Muscle of leg (tissue), 11 donors: ENCODE results near the gene MOB2. TPM values are rescaled to one million over a fixed set of nuclear protein-coding genes. Genes with fewer than 3 reads are reported as not detected.

ENCODE experiments used
- DNase-seq: peaks from one replicate; pipeline ENCODE4 v3.0.0; 2013
- H3K27ac ChIP-seq: one replicate; pipeline ENCODE4 v1.5.1; 2013; ENCODE audit warnings: mild to moderate bottlenecking, low read length, control low read depth
- H3K27me3 ChIP-seq: one replicate; pipeline ENCODE4 v1.6.1; 2013; ENCODE audit warnings: low read length; ENCODE audit not compliant: control insufficient read depth, insufficient read depth
- H3K36me3 ChIP-seq: one replicate; pipeline ENCODE4 v1.6.1; 2013; ENCODE audit warnings: low read length; ENCODE audit not compliant: control insufficient read depth, insufficient read depth
- H3K4me1 ChIP-seq: one replicate; pipeline ENCODE4 v1.6.1; 2013; ENCODE audit warnings: low read length; ENCODE audit not compliant: control insufficient read depth, insufficient read depth
- H3K4me3 ChIP-seq: one replicate; pipeline ENCODE4 v1.5.1; 2013; ENCODE audit warnings: low read length, control low read depth
- H3K9me3 ChIP-seq: replicated peaks from 2 replicates; pipeline ENCODE4 v1.6.1; 2013; ENCODE audit warnings: low read depth, low read length; ENCODE audit not compliant: control insufficient read depth
- WGBS: methylation state at CpG from one replicate; pipeline ENCODE4 v1.1.5; 2013; ENCODE audit warnings: missing lambda C conversion rate; ENCODE audit not compliant: insufficient coverage; 5-methylcytosine and 5-hydroxymethylcytosine counted together
- polyA plus RNA-seq, 8 donors: library from polyadenylated mRNA; unstranded; fragments of 120-200 nt; gene quantifications; one replicate each; pipeline versions ENCODE4 v1.2.1 to v1.2.3, GENCODE V29; 2013; ENCODE audit warnings: inconsistent platforms in 1 of 8, low replicate concordance in 1 of 8; ENCODE audit not compliant: insufficient read length in 8 of 8, insufficient read depth in 1 of 8
- total RNA-seq: library from RNA; stranded (reverse); fragments of 120-200 nt; gene quantifications from one replicate; pipeline ENCODE4 v1.2.4, GENCODE V29; 2013

The MOB2 gene
- total and polyA plus RNA-seq, 9 donors = 21.4 to 28.2 (median 25.0) TPM

DNA sequence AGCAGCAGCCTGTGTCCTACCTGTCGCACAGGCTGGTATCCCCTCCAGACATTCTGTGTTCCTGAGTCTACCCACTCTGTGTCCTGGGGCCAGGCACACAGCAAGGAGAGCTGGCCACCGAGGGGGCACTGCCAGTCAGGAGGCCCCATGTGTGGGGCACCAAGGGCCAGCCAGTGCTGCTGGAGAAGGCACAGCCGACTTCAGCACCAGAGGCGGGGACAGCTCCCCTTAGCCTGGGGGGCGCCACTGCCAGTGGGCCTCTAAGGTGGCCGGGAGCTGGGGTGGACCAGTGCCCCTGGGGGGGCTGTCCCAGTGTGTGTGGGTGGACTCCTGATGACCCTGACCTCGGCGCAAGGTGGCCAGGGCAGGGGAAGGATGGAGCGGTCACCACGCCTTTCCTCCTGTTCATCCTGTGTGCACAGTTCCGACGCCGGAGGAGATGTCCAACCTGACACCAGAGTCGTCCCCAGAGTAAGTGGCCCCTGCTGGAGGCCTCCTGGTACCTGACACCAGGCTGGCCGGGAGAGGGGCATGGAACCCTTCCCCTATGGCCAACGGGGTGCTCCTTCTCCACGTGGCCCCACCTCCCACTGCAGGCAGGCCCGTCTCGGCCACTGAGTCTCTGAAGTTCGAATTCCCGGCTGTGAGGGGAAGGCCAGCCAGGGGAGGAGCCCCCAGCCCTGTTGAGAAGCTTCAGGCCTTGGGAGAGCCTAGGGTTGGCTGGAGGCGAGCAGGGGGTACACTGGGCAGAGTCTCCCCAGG, 35.4 kb downstream of the MOB2 start:
- peaks cover 2% of the 10 kb centered on the region for H3K27me3 ChIP-seq
- no peaks in the 10 kb centered on the region for H3K4me1 ChIP-seq
- H3K4me3 ChIP-seq = no peak overlapping the region
- no peak overlapping the region for H3K27ac ChIP-seq
- no peaks in the 10 kb centered on the region for H3K9me3 ChIP-seq
- DNase-seq = no peak
- H3K36me3 ChIP-seq = no peaks in the 10 kb centered on the region
- 71% methylated on average over 19 of the region's 22 CpGs for WGBS

DNA sequence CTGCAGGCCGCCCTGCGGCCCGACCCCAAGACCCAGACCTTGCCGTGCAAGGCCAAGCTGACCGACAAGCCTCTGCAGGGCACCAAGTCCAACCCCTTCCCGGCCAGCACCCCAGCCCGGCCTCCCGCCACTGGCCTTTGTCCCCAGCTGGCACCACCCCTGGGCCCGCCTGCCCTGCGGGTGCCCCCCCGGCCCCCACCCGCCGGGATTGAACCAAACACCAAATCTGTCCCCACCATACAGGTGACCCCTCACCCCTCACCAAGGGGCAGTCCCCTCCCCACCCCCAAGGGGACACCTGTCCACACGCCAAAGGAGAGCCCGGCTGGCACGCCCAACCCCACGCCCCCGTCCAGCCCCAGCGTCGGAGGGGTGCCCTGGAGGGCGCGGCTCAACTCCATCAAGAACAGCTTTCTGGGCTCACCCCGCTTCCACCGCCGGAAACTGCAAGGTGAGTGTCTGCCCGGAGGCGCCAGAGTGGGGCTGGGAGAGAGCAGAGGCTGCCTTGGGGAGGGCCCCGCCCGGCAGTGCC, 36.2 kb downstream of the MOB2 start:
- H3K36me3 ChIP-seq = no peaks in the 10 kb centered on the region
- no peaks in the 10 kb centered on the region for H3K9me3 ChIP-seq
- peaks cover 2% of the 10 kb centered on the region for H3K27me3 ChIP-seq
- DNase-seq = no peak
- WGBS = 88% methylated on average over 18 of the region's 29 CpGs
- H3K27ac ChIP-seq = no peak overlapping the region
- no peaks in the 10 kb centered on the region for H3K4me1 ChIP-seq
- H3K4me3 ChIP-seq = no peak overlapping the region

DNA sequence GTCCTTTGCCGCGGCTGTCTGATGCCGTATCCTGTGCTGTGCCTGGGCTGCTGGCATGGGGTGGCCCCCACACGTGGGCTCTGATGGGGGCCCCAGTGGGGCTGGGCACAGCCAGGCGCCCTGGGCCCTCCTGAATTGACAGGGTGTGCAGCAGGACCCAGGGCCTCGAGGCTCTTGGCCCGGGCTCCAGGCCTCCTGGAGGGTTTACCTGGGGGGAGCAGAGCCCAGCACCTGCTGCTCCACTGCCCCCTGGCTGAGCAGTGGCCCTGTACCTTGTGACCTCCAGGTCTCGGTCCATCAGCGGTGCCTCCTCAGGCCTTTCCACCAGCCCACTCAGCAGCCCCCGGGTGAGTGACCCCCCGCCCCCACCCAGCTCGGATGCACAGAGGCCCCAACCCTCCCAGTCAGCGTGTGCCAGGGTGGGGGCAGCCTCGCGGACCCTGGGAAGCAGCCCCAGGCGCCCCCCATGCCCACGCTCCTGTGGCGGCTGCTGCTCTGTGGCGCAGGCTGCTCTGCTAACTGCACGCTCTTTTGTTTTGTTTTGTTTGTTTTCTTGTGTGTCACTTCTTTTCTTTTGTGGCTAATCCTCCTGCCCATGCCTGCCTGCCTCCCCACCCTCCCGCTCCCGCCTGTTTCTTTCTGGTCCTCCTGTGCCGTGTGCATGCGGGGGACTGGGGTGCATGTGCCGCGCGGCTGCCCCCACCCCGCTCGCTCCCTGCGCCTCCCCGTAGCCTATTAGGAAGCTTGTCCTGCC, 36.9 kb downstream of the MOB2 start:
- Histone ChIP-seq H3K27ac (no peak overlapping the region), H3K36me3 (no peaks in the 10 kb centered on the region), H3K9me3 (no peaks in the 10 kb centered on the region), H3K4me3 (no peak overlapping the region), H3K4me1 (no peaks in the 10 kb centered on the region), H3K27me3 (peaks cover 2% of the 10 kb centered on the region)
- DNase-seq = no peak
- WGBS = 76% methylated on average over 25 of the region's 31 CpGs

DNA sequence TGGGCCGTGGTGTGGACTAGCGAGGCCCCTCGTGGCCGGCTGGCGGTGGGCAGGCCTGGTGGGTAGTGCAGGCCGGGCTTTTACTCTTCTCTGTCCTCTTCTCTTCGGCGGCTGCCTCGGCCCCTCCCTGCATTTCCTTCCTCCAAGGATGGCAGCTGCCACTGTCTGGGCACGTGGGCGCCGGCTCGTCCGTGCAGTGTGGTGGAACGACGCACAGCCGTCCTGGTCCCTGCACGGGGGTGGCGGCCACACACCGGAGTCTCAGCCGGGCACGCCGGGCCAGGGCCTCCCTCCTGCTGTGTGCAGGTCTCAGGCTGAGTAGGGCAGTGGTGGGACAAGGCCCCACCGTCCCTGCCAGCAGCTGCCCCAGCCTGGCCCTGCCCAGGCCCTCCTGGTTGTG, 37.7 kb downstream of the MOB2 start:
- Histone ChIP-seq H3K9me3 (no peaks in the 10 kb centered on the region), H3K27me3 (peaks cover 2% of the 10 kb centered on the region), H3K36me3 (no peaks in the 10 kb centered on the region), H3K4me3 (no peak overlapping the region), H3K27ac (no peak overlapping the region), H3K4me1 (no peaks in the 10 kb centered on the region)
- 85% methylated on average over 24 of the region's 24 CpGs for WGBS
- no peak for DNase-seq

DNA sequence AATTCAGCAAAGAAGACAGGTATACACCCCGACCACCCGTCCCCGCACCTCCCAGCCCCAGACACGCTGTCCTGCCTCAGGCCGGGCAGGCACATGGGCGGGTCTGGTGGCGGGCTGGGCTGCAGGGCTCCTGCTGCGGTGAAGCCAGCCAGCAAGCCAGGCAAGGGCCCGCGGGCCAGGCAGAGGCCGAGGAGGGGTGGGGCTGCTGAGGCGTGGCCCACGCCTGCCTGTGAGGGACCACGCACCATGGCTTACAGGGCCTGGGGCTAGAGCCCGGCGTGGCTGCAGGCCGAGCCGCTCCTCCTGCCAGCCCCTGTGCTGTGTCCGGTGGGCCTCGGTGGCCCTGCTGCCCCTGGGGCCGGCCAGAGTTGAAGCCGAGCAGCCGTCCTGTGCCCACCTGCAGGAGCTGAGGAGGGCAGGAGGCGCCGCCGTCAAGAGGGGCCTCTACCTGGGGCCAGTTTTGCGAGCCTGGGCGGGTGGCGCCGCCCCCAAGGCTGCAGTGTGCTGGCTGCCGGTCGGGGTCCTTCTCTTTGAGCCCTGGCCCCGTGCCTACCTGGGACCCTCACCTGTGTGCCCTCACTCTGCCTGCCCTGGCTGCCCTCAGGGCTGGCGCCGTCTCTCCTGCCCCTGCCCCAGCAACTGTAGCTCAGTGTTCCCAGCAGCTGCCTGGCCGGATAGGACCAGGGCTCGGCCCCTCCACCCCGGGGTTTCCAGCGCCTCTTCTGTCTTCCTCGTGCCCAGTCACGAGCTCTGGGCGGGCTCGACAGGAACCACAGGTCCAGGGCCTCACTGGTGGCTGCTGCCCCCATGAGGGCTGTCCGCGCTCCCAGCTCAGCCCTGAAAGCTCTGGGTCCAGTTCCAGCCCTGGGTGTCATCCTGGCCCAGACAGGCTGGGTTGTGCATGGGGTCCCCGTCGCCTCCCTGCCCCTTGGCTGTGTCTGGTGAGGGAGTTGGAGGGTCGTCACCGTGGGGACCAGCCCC, 38.4 kb downstream of the MOB2 start:
- H3K4me3 ChIP-seq = no peak overlapping the region
- H3K9me3 ChIP-seq = no peaks in the 10 kb centered on the region
- peaks cover 2% of the 10 kb centered on the region for H3K27me3 ChIP-seq
- H3K36me3 ChIP-seq = no peaks in the 10 kb centered on the region
- H3K27ac ChIP-seq = no peak overlapping the region
- H3K4me1 ChIP-seq = no peaks in the 10 kb centered on the region
- DNase-seq = no peak
- 84% methylated on average over 47 of the region's 49 CpGs for WGBS

DNA sequence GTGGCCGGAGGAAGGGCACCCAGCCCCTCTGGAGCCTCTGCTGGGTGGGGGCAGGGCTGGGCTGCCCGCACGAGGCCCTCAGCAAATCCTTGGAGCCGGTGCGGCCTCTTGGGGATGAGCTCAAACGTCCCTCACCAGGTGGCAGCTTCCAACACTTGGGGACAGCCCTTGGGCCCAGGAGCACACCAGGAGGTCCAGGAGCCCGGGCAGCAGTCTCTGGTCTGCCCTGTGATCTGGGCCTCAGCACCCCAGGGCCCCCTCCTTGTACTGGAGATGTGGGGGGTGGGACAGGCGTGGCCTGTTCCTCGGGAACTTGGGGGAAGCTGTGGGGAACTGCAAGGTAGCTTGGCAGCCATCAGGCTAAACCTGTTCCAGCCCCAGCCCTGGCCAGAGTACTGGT, 40.0 kb downstream of the MOB2 start:
- Histone ChIP-seq H3K4me1 (no peaks in the 10 kb centered on the region), H3K27me3 (peaks cover 2% of the 10 kb centered on the region), H3K9me3 (no peaks in the 10 kb centered on the region), H3K27ac (no peak overlapping the region), H3K4me3 (no peak overlapping the region), H3K36me3 (no peaks in the 10 kb centered on the region)
- DNase-seq = no peak
- WGBS = 74% methylated on average over 7 of the region's 9 CpGs

DNA sequence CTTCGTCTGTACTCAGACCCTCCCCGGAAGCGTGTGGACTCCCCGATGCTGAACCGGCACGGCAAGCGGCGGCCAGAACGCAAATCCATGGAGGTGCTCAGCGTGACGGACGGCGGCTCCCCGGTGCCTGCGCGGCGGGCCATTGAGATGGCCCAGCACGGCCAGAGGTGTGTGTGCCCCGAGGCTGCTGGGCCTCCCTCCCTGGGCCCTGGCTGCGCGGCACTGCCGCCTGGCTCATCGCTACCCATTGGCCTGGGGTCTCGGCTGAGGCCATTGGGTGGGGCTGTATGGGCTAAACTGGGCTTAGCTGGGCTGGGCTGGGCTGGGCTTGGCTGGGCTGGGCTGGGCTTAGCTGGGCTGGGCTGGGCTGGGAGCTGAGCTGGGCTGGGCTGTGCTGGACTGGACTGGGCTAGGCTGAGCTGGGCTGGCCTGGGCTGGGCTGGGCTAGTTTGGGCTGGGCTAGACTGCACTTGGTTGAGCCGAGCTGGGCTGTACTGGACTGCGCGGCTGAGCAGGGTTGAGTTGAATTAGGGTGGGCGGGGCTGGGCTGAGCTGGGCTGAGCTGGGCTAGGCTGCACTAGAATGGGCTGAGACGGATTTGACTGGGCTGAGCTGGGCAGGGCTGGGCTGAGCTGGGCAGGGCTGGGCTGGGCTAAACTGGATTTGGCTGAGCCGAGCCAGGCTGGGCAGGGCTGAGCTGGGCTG, 40.7 kb downstream of the MOB2 start:
- DNase-seq = no peak
- H3K4me1 ChIP-seq = no peaks in the 10 kb centered on the region
- H3K27ac ChIP-seq = no peak overlapping the region
- H3K4me3 ChIP-seq = no peak overlapping the region
- no peaks in the 10 kb centered on the region for H3K36me3 ChIP-seq
- WGBS = 84% methylated on average over 25 of the region's 30 CpGs
- H3K9me3 ChIP-seq = no peaks in the 10 kb centered on the region
- H3K27me3 ChIP-seq = no peaks in the 10 kb centered on the region

DNA sequence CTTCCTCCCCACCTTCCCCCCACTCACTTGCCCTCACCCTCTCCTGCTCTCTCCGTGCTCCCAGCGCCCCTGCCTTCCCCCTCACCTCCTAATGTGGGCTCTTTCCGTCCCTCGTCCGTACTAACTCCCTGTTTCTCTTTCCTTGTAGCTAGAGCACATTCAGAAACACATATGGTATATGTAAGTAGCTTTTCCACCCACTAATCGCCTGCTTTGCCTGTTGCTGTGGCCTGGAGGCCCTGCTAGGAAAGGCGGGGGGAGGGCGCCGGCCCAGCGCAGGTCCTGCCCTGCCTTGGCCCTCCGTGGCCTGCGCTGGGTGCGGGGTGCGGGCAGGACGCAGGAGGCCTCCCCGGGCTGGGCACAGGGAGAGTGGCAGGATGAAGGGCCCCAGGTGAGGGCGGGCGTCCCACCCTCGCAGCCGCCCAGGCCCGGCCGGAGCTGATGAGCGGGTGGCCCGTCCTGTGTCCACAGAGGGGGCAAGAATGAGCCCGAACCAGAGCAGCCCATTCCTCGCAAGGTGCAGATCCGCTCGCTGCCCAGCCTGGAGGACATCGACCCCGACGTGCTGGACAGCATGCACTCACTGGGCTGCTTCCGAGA, 41.7 kb downstream of the MOB2 start:
- DNase-seq = no peak
- Histone ChIP-seq H3K9me3 (no peaks in the 10 kb centered on the region), H3K27ac (no peak overlapping the region), H3K4me1 (no peaks in the 10 kb centered on the region), H3K4me3 (no peak overlapping the region), H3K36me3 (no peaks in the 10 kb centered on the region), H3K27me3 (peaks cover 3% of the 10 kb centered on the region)
- WGBS = 73% methylated on average over 27 of the region's 32 CpGs

DNA sequence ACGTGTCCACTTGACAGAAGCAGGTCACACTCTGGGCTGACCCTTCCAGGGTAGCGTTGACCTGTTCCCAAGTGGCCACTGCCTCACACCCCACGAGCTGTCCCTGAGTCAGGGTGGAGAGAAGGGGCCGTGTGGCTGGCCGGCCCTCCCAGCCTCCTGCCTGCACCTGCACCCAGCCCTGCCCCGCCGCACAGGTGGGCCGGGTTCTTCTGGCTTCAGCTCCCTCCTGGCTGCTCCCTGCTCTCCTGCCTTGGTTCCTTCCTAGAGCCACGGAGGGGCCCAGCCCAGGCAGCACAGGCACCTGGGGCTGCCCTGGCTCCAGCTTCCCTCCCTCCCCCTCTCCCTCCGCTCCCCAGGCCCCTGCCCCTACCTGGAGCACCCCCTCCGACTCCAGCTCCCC, 42.3 kb downstream of the MOB2 start:
- no peaks in the 10 kb centered on the region for H3K4me1 ChIP-seq
- no peak for DNase-seq
- no peak overlapping the region for H3K27ac ChIP-seq
- H3K4me3 ChIP-seq = no peak overlapping the region
- H3K27me3 ChIP-seq = peaks cover 4% of the 10 kb centered on the region
- H3K9me3 ChIP-seq = no peaks in the 10 kb centered on the region
- WGBS = 54% methylated on average over 7 of the region's 11 CpGs
- H3K36me3 ChIP-seq = no peaks in the 10 kb centered on the region
